HG03521 (cell line): Measurements from ENCODE around the gene CDH13.

ENCODE experiments used
- ATAC-seq: cut with Tn5 transposase; IDR thresholded peaks from one replicate; pipeline ENCODE4 v1.9.1; 2021; ENCODE audit warnings: mild to moderate bottlenecking, moderate library complexity; ENCODE audit not compliant: unreplicated experiment

CDH13 gene

GRCh38 chr16:83804366-83804765 is 1177.6 kb downstream of the CDH13 start:
- no peak for ATAC-seq

GRCh38 chr16:83806036-83806435 is 1179.3 kb downstream of the CDH13 start:
- ATAC-seq = no peak

GRCh38 chr16:83806731-83807130 is 1180.0 kb downstream of the CDH13 start:
- ATAC-seq = no peak

GRCh38 chr16:83807327-83807709 is 1180.5 kb downstream of the CDH13 start:
- ATAC-seq = peak; percentile 2

GRCh38 chr16:83807710-83808572 is 1181.2 kb downstream of the CDH13 start, which contains the start of gene HSBP1:
Gene HSBP1 (plus strand): TSS chr16:83807978. CDS start chr16:83808077, 99 bp downstream.
- ATAC-seq = peak; percentile 91

- no peak for ATAC-seq
Observed at GRCh38 chr16:83808573-83809014, 1181.8 kb downstream of the CDH13 start.

GRCh38 chr16:83809092-83809491 is 1182.3 kb downstream of the CDH13 start:
- no peak for ATAC-seq

- no peak for ATAC-seq
Observed at GRCh38 chr16:83810901-83811300, 1184.1 kb downstream of the CDH13 start.

GRCh38 chr16:83813823-83814658 is 1187.3 kb downstream of the CDH13 start:
- peak; percentile 82 for ATAC-seq

GRCh38 chr16:83814659-83814985 is 1187.9 kb downstream of the CDH13 start:
- no peak for ATAC-seq

- ATAC-seq = no peak
Observed at GRCh38 chr16:83817022-83817421, 1190.3 kb downstream of the CDH13 start.

GRCh38 chr16:83818276-83818675 is 1191.5 kb downstream of the CDH13 start:
- ATAC-seq = no peak

- no peak for ATAC-seq
Observed at GRCh38 chr16:83819361-83819760, 1192.6 kb downstream of the CDH13 start.

GRCh38 chr16:83826146-83826913 is 1199.6 kb downstream of the CDH13 start:
- ATAC-seq = peak; percentile 79

- ATAC-seq = no peak
Observed at GRCh38 chr16:83830091-83830768, 1203.5 kb downstream of the CDH13 start.

- ATAC-seq = no peak
Observed at GRCh38 chr16:83830769-83831455, 1204.1 kb downstream of the CDH13 start.

- no peak for ATAC-seq
Observed at GRCh38 chr16:83831456-83831987, 1204.8 kb downstream of the CDH13 start.

GRCh38 chr16:83833921-83834320 is 1207.2 kb downstream of the CDH13 start:
- ATAC-seq = no peak
